ENCODE data around the gene FNDC4.

Gene FNDC4

GRCh38 chr2:27453968-27454367 is 41.0 kb downstream of the FNDC4 start:
- no peak for TF ChIP-seq CTCF (IDR thresholded peaks at IDR 0.05; ENCODE audit: low read depth, low read length)
- H3K4me3 ChIP-seq (ENCODE audit: low read depth, low read length), result no peak overlapping the region

GRCh38 chr2:27451095-27451494 is 43.9 kb downstream of the FNDC4 start:
- no peak for TF ChIP-seq CTCF (IDR thresholded peaks at IDR 0.05; ENCODE audit: low read depth, low read length)
- H3K4me3 ChIP-seq (ENCODE audit: low read depth, low read length), result no peak overlapping the region

- no peak for TF ChIP-seq CTCF (IDR thresholded peaks at IDR 0.05; ENCODE audit: low read depth, low read length)
Measured at GRCh38 chr2:27448381-27448780, 46.6 kb downstream of the FNDC4 start.

GRCh38 chr2:27446057-27446456 is 48.9 kb downstream of the FNDC4 start:
- H3K4me3 ChIP-seq (ENCODE audit: low read depth, low read length), result no peak overlapping the region
- no peak for TF ChIP-seq CTCF (IDR thresholded peaks at IDR 0.05; ENCODE audit: low read depth, low read length)

More at GRCh38 chr2:27448381-27448780, 46.6 kb downstream of the FNDC4 start:
- H3K4me3 ChIP-seq (ENCODE audit: low read depth, low read length), result no peak overlapping the region

GRCh38 chr2:27445615-27446014 is 49.4 kb downstream of the FNDC4 start:
- TF ChIP-seq CTCF (IDR thresholded peaks at IDR 0.05; ENCODE audit: low read depth, low read length), result no peak
- H3K4me3 ChIP-seq (ENCODE audit: low read depth, low read length), result no peak overlapping the region

- no peak for TF ChIP-seq CTCF (IDR thresholded peaks at IDR 0.05; ENCODE audit: low read depth, low read length)
- no peak overlapping the region for H3K4me3 ChIP-seq (ENCODE audit: low read depth, low read length)
Measured at GRCh38 chr2:27445155-27445554, 49.8 kb downstream of the FNDC4 start.

GRCh38 chr2:27442920-27443282 is 52.1 kb downstream of the FNDC4 start:
- H3K4me3 ChIP-seq (ENCODE audit: low read depth, low read length), result no peak overlapping the region
- TF ChIP-seq CTCF (IDR thresholded peaks at IDR 0.05; ENCODE audit: low read depth, low read length), result no peak

Data from WI38 (cell line).